HCT116 (cell line): ENCODE measurements around the gene LAMP5. TPM values are rescaled to one million over a fixed set of nuclear protein-coding genes. Genes with fewer than 3 reads are reported as not detected.

Experiments used
- ATAC-seq: fragments of 200-7000 bp; cut with Tn5 transposase; 2 replicates; pipeline ENCODE4 v1.9.1; 2020; ENCODE audit warnings: mild to moderate bottlenecking, moderate library complexity
- BruUV-seq: library from RNA; stranded (reverse); fragments of 400-500 nt; replicated peaks from 2 replicates; lab custom pipeline; 2021; lab: Mats Ljungman, UMichigan
- CTCF ChIA-PET: fragments of 300-600 bp; sonication (Branson Sonifier 250); formaldehyde crosslinking; loops from one replicate; lab custom pipeline; 2021; ENCODE audit warnings: antibody characterized with exemption; lab: Charles Lee
- POLR2A ChIA-PET: fragments of 300-600, 350-600 bp; sonication (Branson Sonifier 250); formaldehyde crosslinking; loops from one replicate; lab custom pipeline; 2021; ENCODE audit warnings: antibody characterized with exemption; lab: Charles Lee
- RAD21 ChIA-PET, 2 experiments: fragments of 300-600 bp; sonication (Branson Sonifier 250); formaldehyde crosslinking; loops; one replicate each; lab custom pipeline; 2023; ENCODE audit warnings: low total read pairs in 2 of 2; ENCODE audit not compliant: uncharacterized antibody in 2 of 2, unreplicated experiment in 2 of 2, low non-redundant PET in 1 of 2; lab: Charles Lee
- DNase-seq: peaks from one replicate; pipeline ENCODE4 v3.0.0-alpha.2; 2010; ENCODE audit warnings: low read depth, low spot score
- H2AFZ ChIP-seq: fragments of 200-600 bp; shearing (Covaris generic), sonication (generic); 2 replicates; pipeline ENCODE4 v1.6.1; 2017; ENCODE audit warnings: low read depth, mixed run types, mixed read lengths, antibody characterized with exemption, low read length; ENCODE audit not compliant: poor library complexity, severe bottlenecking
- H3K27ac ChIP-seq: 2 replicates; pipeline ENCODE4 v1.5.1; 2012; ENCODE audit warnings: low read depth, low read length
- H3K27me3 ChIP-seq: fragments of 200-600 bp; sonication (generic); 2 replicates; pipeline ENCODE4 v1.6.1; 2016; ENCODE audit warnings: mixed run types, low read length, mixed read lengths; ENCODE audit not compliant: insufficient read depth
- H3K36me3 ChIP-seq, 2 experiments: fragments of 200-500 bp in 1 of 2; fragments of 200-600 bp in 1 of 2; sonication (Bioruptor generic) in 1 of 2; sonication (generic) in 1 of 2; 2 replicates each; pipeline versions ENCODE4 v1.5.1 to v1.6.1; 2014 to 2016; ENCODE audit warnings: low read length in 2 of 2, inconsistent platforms in 1 of 2, mixed read lengths in 1 of 2, mixed run types in 1 of 2; ENCODE audit not compliant: insufficient read depth in 2 of 2, control insufficient read depth in 1 of 2
- H3K4me1 ChIP-seq, 2 experiments: fragments of 200-600 bp in 1 of 2; sonication (generic) in 1 of 2; 2 replicates each; pipeline versions ENCODE4 v1.5.1 to v1.6.1; 2012 to 2017; ENCODE audit warnings: low read length in 2 of 2, inconsistent platforms in 1 of 2, mild to moderate bottlenecking in 1 of 2, mixed read lengths in 1 of 2, mixed run types in 1 of 2, moderate library complexity in 1 of 2; ENCODE audit not compliant: insufficient read depth in 2 of 2, control insufficient read depth in 1 of 2
- H3K4me2 ChIP-seq: fragments of 200-600 bp; sonication (generic); 2 replicates; pipeline ENCODE4 v1.6.1; 2017; ENCODE audit warnings: mixed run types, low read length, mixed read lengths
- H3K4me3 ChIP-seq, 2 experiments: fragments of 200-600 bp in 1 of 2; sonication (generic) in 1 of 2; replicated peaks in 1 of 2; 2 replicates each; pipeline ENCODE4 v1.5.1; 2011 to 2016; ENCODE audit warnings: low read length in 2 of 2, control low read depth in 1 of 2, low read depth in 1 of 2, mild to moderate bottlenecking in 1 of 2, mixed read lengths in 1 of 2, mixed run types in 1 of 2
- H3K79me2 ChIP-seq: fragments of 200-600 bp; sonication (generic); 2 replicates; pipeline ENCODE4 v1.6.1; 2017; ENCODE audit warnings: mild to moderate bottlenecking, mixed run types, low read length, moderate library complexity, mixed read lengths; ENCODE audit not compliant: insufficient read depth
- H3K9ac ChIP-seq: fragments of 200-600 bp; sonication (generic); 2 replicates; pipeline ENCODE4 v1.6.1; 2016; ENCODE audit warnings: low read length, mixed read lengths
- H3K9me2 ChIP-seq: fragments of 200-600 bp; sonication (generic), shearing (Covaris generic); 2 replicates; pipeline ENCODE4 v1.6.1; 2017; ENCODE audit warnings: mixed run types, mild to moderate bottlenecking, moderate library complexity; ENCODE audit not compliant: insufficient read depth
- H3K9me3 ChIP-seq, 2 experiments: fragments of 200-500 bp in 1 of 2; fragments of 200-600 bp in 1 of 2; sonication (Bioruptor generic) in 1 of 2; sonication (generic) in 1 of 2; 2 replicates each; pipeline ENCODE4 v1.6.1; 2014 to 2017; ENCODE audit warnings: low read length in 2 of 2, mixed read lengths in 2 of 2, inconsistent platforms in 1 of 2, low read depth in 1 of 2, mild to moderate bottlenecking in 1 of 2, mixed run types in 1 of 2, moderate library complexity in 1 of 2; ENCODE audit not compliant: control insufficient read depth in 1 of 2, insufficient read depth in 1 of 2
- H4K20me1 ChIP-seq: fragments of 200-600 bp; sonication (generic), shearing (Covaris generic); 2 replicates; pipeline ENCODE4 v1.6.1; 2017; ENCODE audit warnings: mixed run types, mild to moderate bottlenecking, moderate library complexity; ENCODE audit not compliant: insufficient read depth
- CEBPB ChIP-seq: IDR thresholded peaks from 2 replicates; pipeline ENCODE4 v1.6.1; 2012; ENCODE audit warnings: low read depth
- EGR1 ChIP-seq: IDR thresholded peaks from 2 replicates; pipeline ENCODE4 v1.6.1; 2012; ENCODE audit warnings: low read depth
- ELF1 ChIP-seq: IDR thresholded peaks from 2 replicates; pipeline ENCODE4 v1.6.1; 2012; ENCODE audit warnings: low read depth, borderline replicate concordance
- EZH2 ChIP-seq: fragments of 200-600 bp; sonication (generic); IDR thresholded peaks from 2 replicates; pipeline ENCODE4 v1.6.1; 2017; ENCODE audit warnings: antibody characterized with exemption, mixed run types
- FOSL1 ChIP-seq: IDR thresholded peaks from 2 replicates; pipeline ENCODE4 v1.6.1; 2012; ENCODE audit warnings: low read depth
- POLR2AphosphoS5 ChIP-seq: IDR thresholded peaks from 2 replicates; pipeline ENCODE4 v1.6.1; 2011; ENCODE audit warnings: mild to moderate bottlenecking, low read depth, low read length, moderate library complexity
- REST ChIP-seq: IDR thresholded peaks from 2 replicates; pipeline ENCODE4 v1.6.1; 2012; ENCODE audit warnings: low read depth
- TCF7L2 ChIP-seq: IDR thresholded peaks from 2 replicates; pipeline ENCODE4 v1.7.0; 2011; ENCODE audit warnings: borderline replicate concordance, inconsistent platforms; ENCODE audit not compliant: insufficient read depth, insufficient read length; ENCODE audit errors: extremely low read depth
- ZBTB33 ChIP-seq: IDR thresholded peaks from 2 replicates; pipeline ENCODE4 v1.6.1; 2011; ENCODE audit warnings: mild to moderate bottlenecking, low read length, moderate library complexity; ENCODE audit not compliant: insufficient replicate concordance; ENCODE audit errors: extremely low read depth
- ZNF274 ChIP-seq: fragments of 200-500 bp; sonication (Bioruptor generic); IDR thresholded peaks from 2 replicates; pipeline ENCODE4 v1.6.1; 2014; ENCODE audit warnings: mild to moderate bottlenecking, low read depth, low read length, inconsistent platforms
- intact Hi-C: fragments of 100-400 bp; cut with micrococcal nuclease; formaldehyde crosslinking; loops from 2 replicates; pipeline ENCODE4 v1.10.0; 2022
- total RNA-seq: library from RNA; stranded (reverse); gene quantifications from one replicate; pipeline ENCODE4 v1.2.1, GENCODE V29; 2021; ENCODE audit not compliant: unreplicated experiment
- TF ChIP-seq, protein P1 (sequence below): IDR thresholded peaks from 2 replicates; pipeline ENCODE4 v1.6.1; 2012

LAMP5 gene
- total RNA-seq, 1 experiment from 2014 or later, result not detected

GRCh38 chr20:9476174-9476573 lies 38.2 kb upstream of the LAMP5 start:
- no peak for ATAC-seq
- CTCF ChIA-PET, result no interaction called here

More at GRCh38 chr20:9476174-9476573, 38.2 kb upstream of the LAMP5 start:
- no peaks in the 10 kb centered on the region for H3K79me2 ChIP-seq
- no TSS peak for BruUV-seq
- no peak for DNase-seq
- no peaks in the 10 kb centered on the region for H3K9me2 ChIP-seq
- no peaks in the 10 kb centered on the region for H3K9me3 ChIP-seq
- ChIA-PET POLR2A (no interaction called here), RAD21 (no interaction called here)
- H4K20me1 ChIP-seq, result no peaks in the 10 kb centered on the region
- H3K27ac ChIP-seq, result no peak overlapping the region
- H3K4me1 ChIP-seq, result no peaks in the 10 kb centered on the region
- no peak overlapping the region for H3K4me2 ChIP-seq
- no peak overlapping the region for H3K9ac ChIP-seq
- no peaks in the 10 kb centered on the region for H3K36me3 ChIP-seq
- TF ChIP-seq CEBPB (no peak), EGR1 (no peak), ZNF274 (no peak), ELF1 (no peak), ZBTB33 (no peak), REST (no peak), TCF7L2 (no peak), POLR2AphosphoS5 (no peak), FOSL1 (no peak), EZH2 (no peak)
- TF ChIP-seq, protein P1, sequence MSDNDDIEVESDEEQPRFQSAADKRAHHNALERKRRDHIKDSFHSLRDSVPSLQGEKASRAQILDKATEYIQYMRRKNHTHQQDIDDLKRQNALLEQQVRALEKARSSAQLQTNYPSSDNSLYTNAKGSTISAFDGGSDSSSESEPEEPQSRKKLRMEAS, result no peak
- no peak overlapping the region for H2AFZ ChIP-seq
- no peak overlapping the region for H3K4me3 ChIP-seq
- H3K27me3 ChIP-seq, result no peaks in the 10 kb centered on the region
- intact Hi-C loops, result no loop called here
